Stimulated activated CD8-positive, alpha-beta memory T cell treated with anti-CD3 and anti-CD28 coated beads, Interleukin-4, amount 100 ng/mL, for 24 hours (primary cell): ENCODE results near the gene NAT16.

Experiments used
- DNase-seq: peaks from one replicate; pipeline ENCODE4 v3.0.0-alpha.2; 2020; ENCODE audit warnings: low read depth

NAT16 gene

GRCh38 chr7:101170617-101171441 is 9.3 kb downstream of the NAT16 start:
- no peak for DNase-seq

- peak; percentile 66 for DNase-seq
Measured at GRCh38 chr7:101169838-101170551, 10.1 kb downstream of the NAT16 start.

- DNase-seq: no peak
Measured at GRCh38 chr7:101169110-101169837, 10.8 kb downstream of the NAT16 start.

- DNase-seq: no peak
Measured at GRCh38 chr7:101168412-101169049, 11.6 kb downstream of the NAT16 start.

GRCh38 chr7:101167645-101168411 is 12.3 kb downstream of the NAT16 start:
- DNase-seq: no peak

GRCh38 chr7:101166909-101167644 is 13.0 kb downstream of the NAT16 start:
- DNase-seq: no peak

- DNase-seq: no peak
Measured at GRCh38 chr7:101166648-101166908, 13.5 kb downstream of the NAT16 start.

GRCh38 chr7:101165958-101166647 is 14.0 kb downstream of the NAT16 start:
- DNase-seq: no peak

- DNase-seq: peak; percentile 88
Measured at GRCh38 chr7:101165075-101165957, 14.8 kb downstream of the NAT16 start, which contains the start of gene VGF. VGF (minus strand) TSS chr7:101165569; CDS start chr7:101164843, 726 bp downstream.

- DNase-seq: no peak
Measured at GRCh38 chr7:101164071-101164840, 15.8 kb downstream of the NAT16 start.

GRCh38 chr7:101163279-101164070 is 16.6 kb downstream of the NAT16 start:
- DNase-seq: no peak

GRCh38 chr7:101162551-101163278 is 17.4 kb downstream of the NAT16 start:
- no peak for DNase-seq

GRCh38 chr7:101161692-101162471 is 18.2 kb downstream of the NAT16 start:
- DNase-seq: no peak

- DNase-seq: no peak
Measured at GRCh38 chr7:101160910-101161309, 19.2 kb downstream of the NAT16 start.

GRCh38 chr7:101159696-101160674 is 20.1 kb downstream of the NAT16 start:
- DNase-seq: no peak
